HepG2 (cell line): ENCODE measurements around the gene ABCC3. TPM values are rescaled to one million over a fixed set of nuclear protein-coding genes. Genes with fewer than 3 reads are reported as not detected.

Source experiments
- AHR ChIP-seq: IDR thresholded peaks from 2 replicates; pipeline ENCODE4 v1.6.1; 2018; ENCODE audit warnings: missing genetic modification reagents, missing compliant biosample characterization
- CC2D1A ChIP-seq: sonication (generic); formaldehyde crosslinking; IDR thresholded peaks from 2 replicates; pipeline ENCODE4 v1.8.1; 2023; ENCODE audit warnings: mild to moderate bottlenecking, missing genetic modification reagents
- GZF1 ChIP-seq: sonication (generic); formaldehyde crosslinking; IDR thresholded peaks from 2 replicates; pipeline ENCODE4 v1.5.1; 2020; ENCODE audit warnings: mild to moderate bottlenecking, missing genetic modification reagents
- KMT2A ChIP-seq: sonication (generic); formaldehyde crosslinking; IDR thresholded peaks from 2 replicates; pipeline ENCODE4 v1.4.0; 2020; ENCODE audit warnings: missing genetic modification reagents
- PATZ1 ChIP-seq: sonication (generic); formaldehyde crosslinking; IDR thresholded peaks from 2 replicates; pipeline ENCODE4 v1.4.0; 2020; ENCODE audit warnings: missing genetic modification reagents
- PHF21A ChIP-seq: sonication (generic); formaldehyde crosslinking; IDR thresholded peaks from 2 replicates; pipeline ENCODE4 v1.5.0; 2020; ENCODE audit warnings: mild to moderate bottlenecking, missing genetic modification reagents
- ZGPAT ChIP-seq: IDR thresholded peaks from 2 replicates; pipeline ENCODE4 v1.6.1; 2016; ENCODE audit warnings: mild to moderate bottlenecking
- ZNF263 ChIP-seq: sonication (generic); formaldehyde crosslinking; IDR thresholded peaks from 2 replicates; pipeline ENCODE4 v1.4.0; 2020; ENCODE audit warnings: missing genetic modification reagents
- ZNF468 ChIP-seq: sonication (generic); formaldehyde crosslinking; IDR thresholded peaks from 2 replicates; pipeline ENCODE4 v1.8.0; 2022; ENCODE audit warnings: mild to moderate bottlenecking, moderate library complexity, missing genetic modification reagents
- ZNF749 ChIP-seq: sonication (generic); formaldehyde crosslinking; IDR thresholded peaks from 2 replicates; pipeline ENCODE4 v1.8.0; 2022; ENCODE audit warnings: mild to moderate bottlenecking, missing genetic modification reagents, moderate library complexity, borderline replicate concordance
- polyA plus RNA-seq, 8 experiments: library from polyadenylated mRNA; depleted of rRNA in 3 of 8; stranded (reverse) in 7 of 8; unstranded in 1 of 8; fragments of >200 nt; fragmentation: Illumina TruSeq in 4 of 8; extraction: Trizol in 4 of 8; gene quantifications; 2 replicates each; pipeline versions ENCODE4 v1.2.1 to v1.2.3, GENCODE V29; 2011 to 2016; ENCODE audit warnings: low read depth in 4 of 8, missing spikeins in 1 of 8, mixed read lengths in 1 of 8; ENCODE audit not compliant: insufficient read depth in 1 of 8
- total RNA-seq, 5 experiments: library from RNA; depleted of rRNA; stranded (reverse); fragments of >200 nt; fragmentation: Illumina TruSeq; extraction: Trizol; gene quantifications; 2 replicates each; pipeline ENCODE4 v1.2.3, GENCODE V29; 2016; ENCODE audit warnings: low read depth in 1 of 5
- TF ChIP-seq, protein P1 (sequence below): sonication (generic); formaldehyde crosslinking; IDR thresholded peaks from 2 replicates; pipeline ENCODE4 v1.4.0; 2020; ENCODE audit warnings: mild to moderate bottlenecking, missing genetic modification reagents
- TF ChIP-seq, protein P2 (sequence below): sonication (generic); formaldehyde crosslinking; IDR thresholded peaks from 2 replicates; pipeline ENCODE4 v1.8.0; 2022; ENCODE audit warnings: low read depth, missing genetic modification reagents
- TF ChIP-seq, protein P3 (sequence below): sonication (generic); formaldehyde crosslinking; IDR thresholded peaks from one replicate; pipeline ENCODE4 v1.5.1; 2020; ENCODE audit warnings: mild to moderate bottlenecking, missing genetic modification reagents; ENCODE audit errors: not compliant biosample characterization

Gene ABCC3
- total and polyA plus RNA-seq, 2 of the 13 experiments (the other 11 are each of a cell fraction or from before 2014, with no cell fraction given), result 25.2 to 50.7 TPM

GRCh38 chr17:50690887-50691549 is 56.3 kb downstream of the ABCC3 start (continued):
- TF ChIP-seq, protein P1, sequence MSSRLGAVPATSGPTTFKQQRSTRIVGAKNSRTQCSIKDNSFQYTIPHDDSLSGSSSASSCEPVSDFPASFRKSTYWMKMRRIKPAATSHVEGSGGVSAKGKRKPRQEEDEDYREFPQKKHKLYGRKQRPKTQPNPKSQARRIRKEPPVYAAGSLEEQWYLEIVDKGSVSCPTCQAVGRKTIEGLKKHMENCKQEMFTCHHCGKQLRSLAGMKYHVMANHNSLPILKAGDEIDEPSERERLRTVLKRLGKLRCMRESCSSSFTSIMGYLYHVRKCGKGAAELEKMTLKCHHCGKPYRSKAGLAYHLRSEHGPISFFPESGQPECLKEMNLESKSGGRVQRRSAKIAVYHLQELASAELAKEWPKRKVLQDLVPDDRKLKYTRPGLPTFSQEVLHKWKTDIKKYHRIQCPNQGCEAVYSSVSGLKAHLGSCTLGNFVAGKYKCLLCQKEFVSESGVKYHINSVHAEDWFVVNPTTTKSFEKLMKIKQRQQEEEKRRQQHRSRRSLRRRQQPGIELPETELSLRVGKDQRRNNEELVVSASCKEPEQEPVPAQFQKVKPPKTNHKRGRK, result no peak
- TF ChIP-seq ZNF468 (CRISPR knock-in tag) (no peak), GZF1 (CRISPR knock-in tag) (0 out of 2 replicates have a peak, but pooled peaks have one; percentile 50), AHR (CRISPR knock-in tag) (no peak), PHF21A (CRISPR knock-in tag) (0 out of 2 replicates have a peak, but pooled peaks have one; percentile 10), ZNF749 (CRISPR knock-in tag) (no peak), KMT2A (CRISPR knock-in tag) (no peak), ZGPAT (CRISPR knock-in tag) (no peak), ZNF263 (0 out of 2 replicates have a peak, but pooled peaks have one; percentile 13), PATZ1 (CRISPR knock-in tag) (no peak), CC2D1A (no peak)
- TF ChIP-seq, protein P2, sequence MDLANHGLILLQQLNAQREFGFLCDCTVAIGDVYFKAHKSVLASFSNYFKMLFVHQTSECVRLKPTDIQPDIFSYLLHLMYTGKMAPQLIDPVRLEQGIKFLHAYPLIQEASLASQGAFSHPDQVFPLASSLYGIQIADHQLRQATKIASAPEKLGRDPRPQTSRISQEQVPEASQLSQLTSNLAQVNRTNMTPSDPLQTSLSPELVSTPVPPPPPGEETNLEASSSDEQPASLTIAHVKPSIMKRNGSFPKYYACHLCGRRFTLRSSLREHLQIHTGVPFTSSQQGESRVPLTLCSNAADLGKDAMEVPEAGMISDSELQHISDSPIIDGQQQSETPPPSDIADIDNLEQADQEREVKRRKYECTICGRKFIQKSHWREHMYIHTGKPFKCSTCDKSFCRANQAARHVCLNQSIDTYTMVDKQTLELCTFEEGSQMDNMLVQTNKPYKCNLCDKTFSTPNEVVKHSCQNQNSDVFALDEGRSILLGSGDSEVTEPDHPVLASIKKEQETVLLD (CRISPR knock-in tag), result no peak
- TF ChIP-seq, protein P3, sequence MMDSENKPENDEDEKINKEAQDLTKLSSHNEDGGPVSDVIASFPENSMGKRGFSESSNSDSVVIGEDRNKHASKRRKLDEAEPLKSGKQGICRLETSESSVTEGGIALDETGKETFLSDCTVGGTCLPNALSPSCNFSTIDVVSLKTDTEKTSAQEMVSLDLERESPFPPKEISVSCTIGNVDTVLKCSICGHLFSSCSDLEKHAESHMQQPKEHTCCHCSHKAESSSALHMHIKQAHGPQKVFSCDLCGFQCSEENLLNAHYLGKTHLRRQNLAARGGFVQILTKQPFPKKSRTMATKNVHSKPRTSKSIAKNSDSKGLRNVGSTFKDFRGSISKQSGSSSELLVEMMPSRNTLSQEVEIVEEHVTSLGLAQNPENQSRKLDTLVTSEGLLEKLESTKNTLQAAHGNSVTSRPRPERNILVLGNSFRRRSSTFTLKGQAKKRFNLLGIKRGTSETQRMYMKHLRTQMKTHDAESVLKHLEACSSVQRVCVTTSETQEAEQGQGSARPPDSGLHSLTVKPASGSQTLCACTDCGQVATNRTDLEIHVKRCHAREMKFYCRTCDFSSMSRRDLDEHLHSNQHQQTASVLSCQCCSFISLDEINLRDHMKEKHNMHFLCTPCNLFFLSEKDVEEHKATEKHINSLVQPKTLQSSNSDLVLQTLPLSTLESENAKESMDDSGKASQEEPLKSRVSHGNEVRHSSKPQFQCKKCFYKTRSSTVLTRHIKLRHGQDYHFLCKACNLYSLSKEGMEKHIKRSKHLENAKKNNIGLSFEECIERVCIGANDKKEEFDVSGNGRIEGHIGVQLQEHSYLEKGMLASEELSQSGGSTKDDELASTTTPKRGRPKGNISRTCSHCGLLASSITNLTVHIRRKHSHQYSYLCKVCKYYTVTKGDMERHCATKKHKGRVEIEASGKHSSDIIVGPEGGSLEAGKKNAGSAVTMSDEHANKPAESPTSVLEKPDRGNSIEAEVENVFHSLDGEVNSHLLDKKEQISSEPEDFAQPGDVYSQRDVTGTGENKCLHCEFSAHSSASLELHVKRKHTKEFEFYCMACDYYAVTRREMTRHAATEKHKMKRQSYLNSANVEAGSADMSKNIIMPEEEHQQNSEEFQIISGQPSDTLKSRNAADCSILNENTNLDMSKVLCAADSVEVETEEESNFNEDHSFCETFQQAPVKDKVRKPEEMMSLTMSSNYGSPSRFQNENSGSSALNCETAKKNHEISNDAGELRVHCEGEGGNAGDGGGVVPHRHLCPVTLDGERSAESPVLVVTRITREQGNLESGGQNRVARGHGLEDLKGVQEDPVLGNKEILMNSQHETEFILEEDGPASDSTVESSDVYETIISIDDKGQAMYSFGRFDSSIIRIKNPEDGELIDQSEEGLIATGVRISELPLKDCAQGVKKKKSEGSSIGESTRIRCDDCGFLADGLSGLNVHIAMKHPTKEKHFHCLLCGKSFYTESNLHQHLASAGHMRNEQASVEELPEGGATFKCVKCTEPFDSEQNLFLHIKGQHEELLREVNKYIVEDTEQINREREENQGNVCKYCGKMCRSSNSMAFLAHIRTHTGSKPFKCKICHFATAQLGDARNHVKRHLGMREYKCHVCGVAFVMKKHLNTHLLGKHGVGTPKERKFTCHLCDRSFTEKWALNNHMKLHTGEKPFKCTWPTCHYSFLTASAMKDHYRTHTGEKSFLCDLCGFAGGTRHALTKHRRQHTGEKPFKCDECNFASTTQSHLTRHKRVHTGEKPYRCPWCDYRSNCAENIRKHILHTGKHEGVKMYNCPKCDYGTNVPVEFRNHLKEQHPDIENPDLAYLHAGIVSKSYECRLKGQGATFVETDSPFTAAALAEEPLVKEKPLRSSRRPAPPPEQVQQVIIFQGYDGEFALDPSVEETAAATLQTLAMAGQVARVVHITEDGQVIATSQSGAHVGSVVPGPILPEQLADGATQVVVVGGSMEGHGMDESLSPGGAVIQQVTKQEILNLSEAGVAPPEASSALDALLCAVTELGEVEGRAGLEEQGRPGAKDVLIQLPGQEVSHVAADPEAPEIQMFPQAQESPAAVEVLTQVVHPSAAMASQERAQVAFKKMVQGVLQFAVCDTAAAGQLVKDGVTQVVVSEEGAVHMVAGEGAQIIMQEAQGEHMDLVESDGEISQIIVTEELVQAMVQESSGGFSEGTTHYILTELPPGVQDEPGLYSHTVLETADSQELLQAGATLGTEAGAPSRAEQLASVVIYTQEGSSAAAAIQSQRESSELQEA, result peak; percentile 19
